HL-60 (cell line): ENCODE data around the gene SPEF1.

Experiments
- DNase-seq, 2 experiments: peaks; one replicate each; pipeline ENCODE4 v3.0.0-alpha.2; 2010 to 2020; ENCODE audit warnings: low read depth in 1 of 2, low spot score in 1 of 2
- H3K27ac ChIP-seq: fragments of 250-450 bp; sonication (Bioruptor Pico); replicated peaks from 2 replicates; pipeline ENCODE4 v1.5.1; 2020; ENCODE audit warnings: mild to moderate bottlenecking, moderate library complexity
- H3K27me3 ChIP-seq: fragments of 250-450 bp; sonication (Bioruptor Pico); 2 replicates; pipeline ENCODE4 v1.5.1; 2021; ENCODE audit warnings: mild to moderate bottlenecking, moderate library complexity; ENCODE audit not compliant: insufficient read depth, poor library complexity, severe bottlenecking
- H3K4me3 ChIP-seq: replicated peaks from 2 replicates; pipeline ENCODE4 v1.5.1; 2011; ENCODE audit warnings: mild to moderate bottlenecking, control low read depth, low read length; ENCODE audit not compliant: insufficient read depth
- GABPA ChIP-seq: IDR thresholded peaks from 2 replicates; pipeline ENCODE4 v1.6.1; 2012; ENCODE audit warnings: low read depth
- POLR2AphosphoS5 ChIP-seq: IDR thresholded peaks from 2 replicates; pipeline ENCODE4 v1.6.1; 2012; ENCODE audit warnings: low read depth
- SPI1 ChIP-seq: IDR thresholded peaks from 2 replicates; pipeline ENCODE4 v1.6.1; 2012; ENCODE audit warnings: low read depth, mild to moderate bottlenecking, borderline replicate concordance
- TF ChIP-seq, protein P1 (sequence below): IDR thresholded peaks from 2 replicates; pipeline ENCODE4 v1.6.1; 2012; ENCODE audit warnings: low read depth; ENCODE audit not compliant: insufficient replicate concordance
- TF ChIP-seq, protein P2 (sequence below): IDR thresholded peaks from one replicate; pipeline ENCODE4 v1.5.1; 2011; ENCODE audit warnings: low read length, control low read depth, inconsistent platforms; ENCODE audit not compliant: insufficient read depth

Gene SPEF1

DNA sequence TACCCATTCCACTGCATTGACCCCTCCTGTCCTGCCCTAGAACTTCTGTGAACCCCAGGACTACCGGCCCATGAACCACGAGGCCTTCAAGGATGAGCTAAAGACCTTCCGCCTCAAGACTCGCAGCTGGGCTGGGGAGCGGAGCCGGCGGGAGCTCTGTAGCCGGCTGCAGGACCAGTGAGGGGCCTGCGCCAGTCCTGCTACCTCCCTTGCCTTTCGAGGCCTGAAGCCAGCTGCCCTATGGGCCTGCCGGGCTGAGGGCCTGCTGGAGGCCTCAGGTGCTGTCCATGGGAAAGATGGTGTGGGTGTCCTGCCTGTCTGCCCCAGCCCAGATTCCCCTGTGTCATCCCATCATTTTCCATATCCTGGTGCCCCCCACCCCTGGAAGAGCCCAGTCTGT is 23.5 kb upstream of the SPEF1 start:
- DNase-seq = no peak
- H3K27ac ChIP-seq = no peak overlapping the region
- H3K27me3 ChIP-seq = no peaks in the 10 kb centered on the region
- no peak overlapping the region for H3K4me3 ChIP-seq
- TF ChIP-seq, protein P1, sequence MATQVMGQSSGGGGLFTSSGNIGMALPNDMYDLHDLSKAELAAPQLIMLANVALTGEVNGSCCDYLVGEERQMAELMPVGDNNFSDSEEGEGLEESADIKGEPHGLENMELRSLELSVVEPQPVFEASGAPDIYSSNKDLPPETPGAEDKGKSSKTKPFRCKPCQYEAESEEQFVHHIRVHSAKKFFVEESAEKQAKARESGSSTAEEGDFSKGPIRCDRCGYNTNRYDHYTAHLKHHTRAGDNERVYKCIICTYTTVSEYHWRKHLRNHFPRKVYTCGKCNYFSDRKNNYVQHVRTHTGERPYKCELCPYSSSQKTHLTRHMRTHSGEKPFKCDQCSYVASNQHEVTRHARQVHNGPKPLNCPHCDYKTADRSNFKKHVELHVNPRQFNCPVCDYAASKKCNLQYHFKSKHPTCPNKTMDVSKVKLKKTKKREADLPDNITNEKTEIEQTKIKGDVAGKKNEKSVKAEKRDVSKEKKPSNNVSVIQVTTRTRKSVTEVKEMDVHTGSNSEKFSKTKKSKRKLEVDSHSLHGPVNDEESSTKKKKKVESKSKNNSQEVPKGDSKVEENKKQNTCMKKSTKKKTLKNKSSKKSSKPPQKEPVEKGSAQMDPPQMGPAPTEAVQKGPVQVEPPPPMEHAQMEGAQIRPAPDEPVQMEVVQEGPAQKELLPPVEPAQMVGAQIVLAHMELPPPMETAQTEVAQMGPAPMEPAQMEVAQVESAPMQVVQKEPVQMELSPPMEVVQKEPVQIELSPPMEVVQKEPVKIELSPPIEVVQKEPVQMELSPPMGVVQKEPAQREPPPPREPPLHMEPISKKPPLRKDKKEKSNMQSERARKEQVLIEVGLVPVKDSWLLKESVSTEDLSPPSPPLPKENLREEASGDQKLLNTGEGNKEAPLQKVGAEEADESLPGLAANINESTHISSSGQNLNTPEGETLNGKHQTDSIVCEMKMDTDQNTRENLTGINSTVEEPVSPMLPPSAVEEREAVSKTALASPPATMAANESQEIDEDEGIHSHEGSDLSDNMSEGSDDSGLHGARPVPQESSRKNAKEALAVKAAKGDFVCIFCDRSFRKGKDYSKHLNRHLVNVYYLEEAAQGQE = no peak

DNA sequence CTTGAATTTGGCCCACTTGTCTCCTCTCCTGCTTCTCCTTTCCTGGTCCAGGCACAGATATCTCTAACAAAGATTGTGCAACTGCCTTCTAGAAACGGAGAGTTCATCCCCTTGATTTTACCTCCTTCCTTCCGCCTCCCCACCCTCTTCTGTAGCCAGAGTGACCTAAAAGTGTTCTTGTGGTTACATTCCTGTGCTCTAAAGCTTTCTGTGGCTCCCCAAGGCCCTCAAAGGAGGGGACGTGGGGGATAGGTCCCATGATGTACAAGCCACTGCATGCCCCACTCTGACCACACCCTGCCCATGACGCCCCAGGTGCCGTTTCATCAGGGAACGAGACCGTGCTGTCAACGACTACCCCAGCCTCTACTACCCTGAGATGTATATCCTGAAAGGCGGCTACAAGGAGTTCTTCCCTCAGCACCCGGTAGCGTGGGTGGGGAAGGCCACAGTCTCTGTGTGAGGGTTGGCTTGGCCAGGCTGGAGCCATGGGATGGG is 23.1 kb upstream of the SPEF1 start:
- no peak for DNase-seq
- no peaks in the 10 kb centered on the region for H3K27me3 ChIP-seq
- H3K4me3 ChIP-seq = no peak overlapping the region
- TF ChIP-seq, protein P1 = no peak
- TF ChIP-seq, protein P2, sequence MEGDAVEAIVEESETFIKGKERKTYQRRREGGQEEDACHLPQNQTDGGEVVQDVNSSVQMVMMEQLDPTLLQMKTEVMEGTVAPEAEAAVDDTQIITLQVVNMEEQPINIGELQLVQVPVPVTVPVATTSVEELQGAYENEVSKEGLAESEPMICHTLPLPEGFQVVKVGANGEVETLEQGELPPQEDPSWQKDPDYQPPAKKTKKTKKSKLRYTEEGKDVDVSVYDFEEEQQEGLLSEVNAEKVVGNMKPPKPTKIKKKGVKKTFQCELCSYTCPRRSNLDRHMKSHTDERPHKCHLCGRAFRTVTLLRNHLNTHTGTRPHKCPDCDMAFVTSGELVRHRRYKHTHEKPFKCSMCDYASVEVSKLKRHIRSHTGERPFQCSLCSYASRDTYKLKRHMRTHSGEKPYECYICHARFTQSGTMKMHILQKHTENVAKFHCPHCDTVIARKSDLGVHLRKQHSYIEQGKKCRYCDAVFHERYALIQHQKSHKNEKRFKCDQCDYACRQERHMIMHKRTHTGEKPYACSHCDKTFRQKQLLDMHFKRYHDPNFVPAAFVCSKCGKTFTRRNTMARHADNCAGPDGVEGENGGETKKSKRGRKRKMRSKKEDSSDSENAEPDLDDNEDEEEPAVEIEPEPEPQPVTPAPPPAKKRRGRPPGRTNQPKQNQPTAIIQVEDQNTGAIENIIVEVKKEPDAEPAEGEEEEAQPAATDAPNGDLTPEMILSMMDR = no peak
- no peak for TF ChIP-seq GABPA
- no peak for TF ChIP-seq SPI1
- no peak for TF ChIP-seq POLR2AphosphoS5
- no peak overlapping the region for H3K27ac ChIP-seq

DNA sequence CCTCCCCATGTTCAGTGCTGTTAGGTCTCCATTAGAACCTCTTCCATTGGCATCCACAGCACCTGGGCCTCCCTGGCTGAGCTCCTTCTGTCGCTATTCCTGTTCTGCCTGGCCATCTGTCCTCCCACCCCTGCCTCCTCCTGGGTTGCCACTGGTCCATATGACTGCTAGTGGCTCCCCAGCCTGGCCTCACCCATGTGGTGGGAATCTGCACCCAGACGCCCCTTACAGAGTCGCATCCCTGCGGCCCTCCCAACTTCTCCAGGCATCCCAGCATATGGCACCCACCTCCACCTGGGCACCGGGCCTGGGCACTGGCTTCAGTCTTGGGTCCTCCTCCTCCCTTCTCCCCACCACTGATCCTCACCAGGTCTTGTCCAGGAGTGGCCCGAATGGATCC is 22.6 kb upstream of the SPEF1 start:
- no peak overlapping the region for H3K27ac ChIP-seq
- no peak overlapping the region for H3K4me3 ChIP-seq
- TF ChIP-seq GABPA (no peak), SPI1 (no peak), POLR2AphosphoS5 (no peak)
- TF ChIP-seq, protein P1 = no peak
- TF ChIP-seq, protein P2 = no peak
- H3K27me3 ChIP-seq = no peaks in the 10 kb centered on the region
- no peak for DNase-seq

DNA sequence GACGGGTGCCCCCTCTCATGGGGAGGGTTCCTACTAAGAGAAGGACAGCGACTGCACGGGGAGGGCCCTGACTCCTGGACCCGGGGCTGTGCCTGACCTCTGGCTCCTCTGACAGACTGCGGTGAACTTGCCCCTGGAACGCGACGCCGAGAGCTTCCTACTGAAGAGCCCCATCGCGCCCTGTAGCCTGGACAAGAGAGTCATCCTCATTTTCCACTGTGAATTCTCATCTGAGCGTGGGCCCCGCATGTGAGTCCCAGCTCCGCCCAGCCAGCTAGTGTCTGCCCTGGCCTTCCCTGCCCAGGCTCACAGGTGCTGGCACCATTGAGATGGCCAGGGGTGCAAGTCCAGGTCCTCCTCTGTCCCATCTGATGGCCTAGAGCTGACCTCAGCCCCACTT is 22.0 kb upstream of the SPEF1 start:
- Histone ChIP-seq H3K4me3 (no peak overlapping the region), H3K27ac (no peak overlapping the region), H3K27me3 (no peaks in the 10 kb centered on the region)
- TF ChIP-seq SPI1 (no peak), GABPA (no peak), POLR2AphosphoS5 (no peak)
- DNase-seq = no peak
